Measurements from ENCODE around the gene SNRPA1.

DNA sequence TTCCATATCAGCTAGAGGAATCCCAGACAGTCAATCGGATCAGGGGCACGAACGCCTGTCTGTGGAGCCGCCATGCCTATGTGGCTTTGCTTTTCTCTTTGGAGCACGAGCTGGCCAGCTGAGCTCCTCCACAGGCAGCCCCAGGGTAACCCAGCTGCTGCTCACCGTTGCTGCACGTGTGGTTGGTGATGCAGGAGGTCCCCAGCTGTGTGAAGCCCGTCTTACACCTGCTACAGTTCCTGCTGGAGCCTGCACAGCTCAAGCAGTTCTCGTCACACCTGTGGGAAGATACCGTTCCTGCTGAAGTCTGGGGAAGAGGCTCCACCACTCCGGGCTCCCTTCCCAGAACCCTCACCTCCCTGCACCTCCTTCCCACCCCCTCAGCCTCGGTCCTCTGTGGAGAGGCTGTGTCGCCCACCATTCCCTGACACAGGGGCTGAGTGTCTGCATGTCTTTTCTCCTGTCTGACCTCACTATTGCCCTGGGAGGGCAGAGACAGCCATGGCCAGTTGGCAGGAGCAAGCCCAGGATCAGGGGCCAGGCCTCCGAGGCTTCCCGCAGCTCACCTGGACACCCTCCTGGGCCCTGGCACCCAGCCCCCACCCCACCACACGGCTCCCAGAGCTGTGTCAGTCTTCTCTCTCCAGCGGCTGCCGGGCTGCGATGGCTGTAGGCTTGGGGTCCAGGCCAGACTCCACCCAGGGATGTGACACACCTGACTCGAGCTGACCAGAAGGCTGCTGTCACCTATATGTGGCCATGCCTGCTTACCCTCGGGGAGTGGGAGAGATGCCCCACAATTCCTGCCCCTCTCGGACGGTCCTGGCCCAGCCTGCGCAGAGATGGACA, 12.2 kb upstream of the SNRPA1 start:
- no peak for TF ChIP-seq ZNF3 (CRISPR knock-in tag; IDR thresholded peaks at IDR 0.05)
- no peak for TF ChIP-seq CTCF (IDR thresholded peaks at IDR 0.05 in 2 of 3, conservative IDR thresholded peaks at IDR 0.05 in 1 of 3; ENCODE audit: insufficient read depth in 2 of 3, low read depth in 1 of 3, low read length in 3 of 3)
- no peak for TF ChIP-seq ATF1 (CRISPR knock-in tag; IDR thresholded peaks at IDR 0.05)
- no peak for TF ChIP-seq ATF1 (tag; IDR thresholded peaks at IDR 0.05)
- no peak for TF ChIP-seq KAT7 (CRISPR knock-in tag; IDR thresholded peaks at IDR 0.05; ENCODE audit: borderline replicate concordance)
- TF ChIP-seq ZNF184 (CRISPR knock-in tag; IDR thresholded peaks at IDR 0.05): no peak
- TF ChIP-seq EZH2 (IDR thresholded peaks at IDR 0.05; ENCODE audit: borderline replicate concordance, low read depth, low read length): no peak
- TF ChIP-seq THAP12 (CRISPR knock-in tag; IDR thresholded peaks at IDR 0.05): no peak

Data from K562 (cell line).